GM06990 (cell line): ENCODE results near the gene RAB40A.
"Not testable (repeated sequence)": the region's sequence is repeated elsewhere in the genome, so short reads cannot be mapped to it uniquely, and the experiment has no call there.

ENCODE experiments used
- DNase-seq: peaks from one replicate; pipeline ENCODE4 v3.0.0-alpha.2; 2011; ENCODE audit not compliant: insufficient read length; ENCODE audit errors: extremely low read depth
- H3K27me3 ChIP-seq: replicated peaks from 2 replicates; pipeline ENCODE4 v1.6.0; 2011; ENCODE audit warnings: low read length; ENCODE audit not compliant: control insufficient read depth, insufficient read depth
- H3K36me3 ChIP-seq: 2 replicates; pipeline ENCODE4 v1.5.1; 2011; ENCODE audit warnings: low read length; ENCODE audit not compliant: control insufficient read depth, insufficient read depth
- H3K4me3 ChIP-seq: replicated peaks from 2 replicates; pipeline ENCODE4 v1.5.1; 2011; ENCODE audit warnings: low read depth, mild to moderate bottlenecking, control low read depth, low read length
- CTCF ChIP-seq: IDR thresholded peaks from 2 replicates; pipeline ENCODE4 v1.5.1; 2011; ENCODE audit warnings: low read length, control low read depth, mild to moderate bottlenecking, inconsistent platforms; ENCODE audit not compliant: insufficient read depth, poor library complexity, severe bottlenecking

Gene RAB40A

GRCh38 chrX:103467887-103468286 is 51.4 kb downstream of the RAB40A start:
- no peaks in the 10 kb centered on the region for H3K27me3 ChIP-seq
- DNase-seq, result no peak
- no peak overlapping the region for H3K4me3 ChIP-seq
- no peaks in the 10 kb centered on the region for H3K36me3 ChIP-seq
- no peak for TF ChIP-seq CTCF

- no peak for DNase-seq
- Histone ChIP-seq H3K27me3 (no peaks in the 10 kb centered on the region), H3K4me3 (no peak overlapping the region), H3K36me3 (no peaks in the 10 kb centered on the region)
- no peak for TF ChIP-seq CTCF
These were observed 52.1 kb downstream of the RAB40A start for GRCh38 chrX:103467156-103467555.

GRCh38 chrX:103464774-103465117 is 54.5 kb downstream of the RAB40A start:
- Histone ChIP-seq H3K27me3 (no peaks in the 10 kb centered on the region), H3K36me3 (no peaks in the 10 kb centered on the region), H3K4me3 (no peak overlapping the region)
- TF ChIP-seq CTCF, result peak; percentile 74
- DNase-seq, result peak; percentile 9

GRCh38 chrX:103464072-103464773 is 55.1 kb downstream of the RAB40A start:
- Histone ChIP-seq H3K27me3 (no peaks in the 10 kb centered on the region), H3K4me3 (peak overlapping the region; percentile 47), H3K36me3 (no peaks in the 10 kb centered on the region)
- TF ChIP-seq CTCF, result peak; percentile 37
- peak; percentile 15 for DNase-seq

- TF ChIP-seq CTCF, result no peak
- no peaks in the 10 kb centered on the region for H3K36me3 ChIP-seq
- no peaks in the 10 kb centered on the region for H3K27me3 ChIP-seq
- DNase-seq, result no peak
- no peak overlapping the region for H3K4me3 ChIP-seq
These were observed 58.1 kb downstream of the RAB40A start for GRCh38 chrX:103461156-103461555.

- H3K36me3 ChIP-seq, H3K4me3 ChIP-seq, DNase-seq, H3K27me3 ChIP-seq: not testable (repeated sequence)
These were observed 59.1 kb downstream of the RAB40A start for GRCh38 chrX:103460001-103460755.
